GM21360 (cell line): ENCODE data around the gene HOXD3.

Source experiments
- ATAC-seq: cut with Tn5 transposase; IDR thresholded peaks from one replicate; pipeline ENCODE4 v1.9.1; 2021; ENCODE audit warnings: mild to moderate bottlenecking, moderate library complexity; ENCODE audit not compliant: unreplicated experiment

HOXD3 gene

DNA sequence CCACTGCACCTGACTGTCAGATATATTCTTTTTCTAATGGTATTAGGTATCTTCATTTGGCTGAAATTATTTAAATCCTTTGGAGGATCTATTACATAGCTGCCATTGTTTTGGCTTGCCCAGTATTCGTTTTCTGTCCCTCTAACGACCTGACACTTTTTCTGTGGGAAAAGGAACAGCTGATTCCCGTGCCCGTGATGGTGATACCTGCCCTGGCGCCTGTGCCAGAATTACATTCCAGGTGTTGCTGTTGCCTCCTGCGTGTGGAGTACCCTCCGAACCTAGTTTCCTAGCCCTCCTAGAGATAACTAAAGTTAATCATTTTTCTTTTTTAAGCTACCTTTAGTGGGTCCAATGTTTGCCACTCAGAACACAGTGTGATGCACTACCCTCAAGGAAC lies 45.4 kb downstream of the HOXD3 start:
- ATAC-seq: no peak

DNA sequence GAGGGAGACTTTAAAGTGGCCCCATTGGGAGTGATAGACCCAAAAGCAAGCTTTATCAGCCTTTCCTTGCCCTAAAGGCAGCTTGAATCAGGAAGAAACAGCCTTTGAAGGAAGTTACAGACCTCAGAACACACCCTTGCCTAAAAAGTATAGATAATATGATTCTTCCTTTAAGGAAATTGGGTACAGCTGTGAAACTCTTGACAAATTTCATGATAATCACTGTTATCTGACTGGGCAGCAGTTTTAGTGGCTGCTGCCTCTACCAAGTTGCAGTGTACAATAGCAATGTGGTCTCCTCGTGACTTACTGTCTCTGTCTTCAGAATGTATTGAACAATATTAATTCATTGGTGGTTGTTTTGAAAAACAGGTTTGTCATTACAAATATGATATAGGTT lies 48.0 kb downstream of the HOXD3 start:
- ATAC-seq: no peak

DNA sequence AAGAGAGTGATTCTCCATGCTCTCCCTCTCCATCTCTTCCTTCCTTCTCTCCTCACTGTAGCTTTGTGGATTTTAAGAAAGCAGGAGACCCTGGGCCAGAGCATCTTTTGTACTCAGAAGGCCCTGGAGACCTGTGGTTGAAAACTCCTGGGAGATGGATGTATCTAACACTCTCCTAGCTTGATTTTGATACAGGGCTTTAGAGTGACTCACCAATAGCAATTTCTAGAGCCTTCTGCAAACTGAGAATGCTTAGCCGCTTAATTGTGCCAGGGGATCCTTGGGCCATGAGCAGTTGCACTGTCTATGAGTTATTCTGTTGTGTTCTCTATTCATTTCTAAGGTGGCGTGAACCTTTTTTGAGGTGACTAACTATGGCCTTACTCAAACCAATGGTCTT lies 49.0 kb downstream of the HOXD3 start:
- ATAC-seq: no peak

DNA sequence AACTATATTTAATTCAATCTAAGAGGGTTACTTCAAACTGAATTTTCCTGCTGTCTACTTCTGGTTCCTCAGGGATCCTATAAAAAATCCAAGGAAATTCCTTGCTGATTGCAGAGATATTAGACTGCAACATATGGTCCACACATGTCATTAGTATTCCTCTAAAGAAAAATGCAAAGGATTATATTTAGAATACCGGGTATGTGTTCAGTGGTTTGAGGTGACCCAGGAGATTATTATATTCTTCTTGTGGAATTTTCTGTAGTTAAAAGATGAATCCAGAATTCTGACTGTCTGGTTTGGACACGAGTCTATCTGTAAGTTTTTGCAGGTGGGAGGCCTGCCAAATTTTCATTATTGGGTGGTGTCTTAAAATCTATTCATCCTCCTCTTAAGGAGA lies 49.6 kb downstream of the HOXD3 start:
- no peak for ATAC-seq

DNA sequence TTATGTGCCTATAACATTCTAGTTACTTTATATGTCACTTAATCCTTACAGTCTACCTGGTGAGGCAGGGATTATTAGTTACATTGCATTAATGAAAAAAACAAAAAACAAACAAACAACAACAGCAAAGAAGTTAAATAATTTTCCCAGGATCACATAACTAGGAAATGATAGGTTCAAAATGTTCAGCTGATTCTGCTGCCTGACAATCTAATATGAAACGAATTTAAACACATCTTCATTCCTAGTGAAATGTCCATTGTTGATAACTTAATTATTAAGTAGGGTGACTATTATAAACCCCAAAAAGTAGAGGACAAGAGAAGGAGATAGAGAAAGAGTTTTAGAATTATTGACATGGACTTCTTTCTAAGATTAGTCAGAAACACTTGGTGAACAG lies 54.0 kb downstream of the HOXD3 start:
- no peak for ATAC-seq

DNA sequence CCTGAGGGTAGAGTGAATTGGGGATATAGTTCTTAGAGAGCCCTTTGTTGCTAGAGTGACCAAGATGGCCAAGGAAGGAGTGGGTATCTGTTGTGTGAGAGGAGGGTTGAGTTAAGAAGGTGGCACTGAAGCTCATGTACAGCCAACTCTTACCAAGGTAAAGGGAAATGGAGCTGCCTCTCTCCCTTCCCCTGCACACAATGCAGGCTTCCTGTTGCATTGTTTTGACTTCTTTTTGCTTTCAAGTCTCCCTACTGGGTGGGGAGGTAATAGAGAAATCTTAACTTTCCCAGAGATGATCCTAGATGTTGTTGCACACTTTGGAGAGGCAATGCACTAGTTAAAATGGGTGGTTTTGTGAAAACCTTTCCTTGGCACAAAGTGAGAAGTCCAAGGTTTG lies 55.2 kb downstream of the HOXD3 start:
- no peak for ATAC-seq

DNA sequence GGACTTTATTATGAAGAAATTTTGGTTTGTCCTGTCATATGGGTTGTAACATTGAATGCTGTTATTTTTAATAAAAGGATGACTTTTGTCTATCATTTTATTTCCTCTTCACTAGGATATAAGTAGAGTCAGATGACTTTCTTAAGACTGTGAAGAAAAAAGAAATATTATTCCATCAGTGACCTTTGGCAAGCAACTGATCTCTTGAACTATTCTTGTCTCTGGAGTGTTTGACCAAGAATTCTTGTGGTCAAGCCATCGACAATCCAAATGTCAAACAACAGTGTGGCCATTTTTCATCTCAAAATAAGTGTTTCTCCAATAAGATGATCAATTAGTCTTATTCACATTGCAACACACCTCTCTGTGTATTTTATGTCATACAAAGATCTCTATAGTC lies 56.3 kb downstream of the HOXD3 start:
- ATAC-seq: no peak
